Stimulated activated CD8-positive, alpha-beta memory T cell treated with anti-CD3 and anti-CD28 coated beads, Interleukin-2, amount 100 ng/mL, for 48 hours (primary cell): ENCODE measurements around the gene GLIS2.

Experiments used
- DNase-seq, 2 donors: peaks; one replicate each; pipeline ENCODE4 v3.0.0-alpha.2; 2020; ENCODE audit warnings: low read depth in 2 of 2

GLIS2 gene

DNA sequence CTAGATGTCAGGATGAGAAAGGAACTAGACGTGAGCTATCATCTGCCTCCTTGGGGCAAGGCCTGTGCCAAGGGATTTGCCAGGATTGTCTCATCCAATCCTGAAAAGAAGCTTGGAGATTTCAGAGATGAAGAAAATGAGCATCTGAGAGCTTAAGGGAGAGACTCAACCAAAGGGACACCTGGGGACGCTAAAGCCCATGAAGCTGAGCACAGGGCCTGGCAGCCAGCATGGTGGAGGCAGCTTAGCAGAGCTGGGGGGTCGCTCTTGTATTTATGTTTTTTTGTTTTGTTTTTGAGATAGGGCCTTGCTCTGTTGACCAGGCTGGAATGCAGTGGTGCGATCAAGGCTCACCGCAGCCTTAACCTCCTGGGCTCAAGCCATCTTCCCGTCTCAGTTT, 18.4 kb upstream of the GLIS2 start:
- no peak for DNase-seq

DNA sequence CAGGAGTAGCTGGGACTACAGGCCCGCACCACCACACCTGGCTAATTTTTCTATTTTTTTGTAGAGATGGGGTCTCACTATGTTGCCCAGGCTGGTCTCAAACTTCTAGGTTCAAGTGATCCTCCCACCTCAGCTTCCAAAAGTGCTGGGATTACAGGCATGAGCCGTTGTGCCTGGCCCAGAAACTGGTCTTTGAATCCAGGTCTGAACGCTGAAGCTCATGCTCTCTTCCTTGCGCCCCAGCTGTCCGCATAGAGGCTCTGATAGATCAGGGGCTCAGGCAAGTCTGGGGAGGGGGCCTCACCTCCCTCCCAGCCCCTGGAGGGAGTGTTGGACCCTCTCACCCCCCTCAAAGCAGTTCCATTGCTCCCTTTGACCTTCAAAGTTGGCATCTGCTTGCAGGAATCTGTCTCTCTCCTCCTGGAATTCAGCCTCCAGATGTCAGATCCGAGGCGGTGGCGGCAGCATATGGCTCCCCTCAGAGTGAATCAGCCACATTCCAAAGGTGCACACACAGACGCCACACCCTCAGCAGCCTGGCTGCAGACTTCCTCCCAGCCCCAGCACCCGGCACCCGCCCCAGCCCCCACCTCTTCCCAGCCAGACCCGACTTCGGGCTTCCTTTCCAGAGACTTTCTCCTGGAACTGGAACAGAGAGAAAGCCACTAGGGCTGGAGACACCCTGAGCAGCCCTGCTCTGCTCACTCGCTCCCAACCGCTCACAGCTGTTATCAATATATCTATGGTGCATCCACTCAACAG, 16.9 kb upstream of the GLIS2 start:
- no peak for DNase-seq

DNA sequence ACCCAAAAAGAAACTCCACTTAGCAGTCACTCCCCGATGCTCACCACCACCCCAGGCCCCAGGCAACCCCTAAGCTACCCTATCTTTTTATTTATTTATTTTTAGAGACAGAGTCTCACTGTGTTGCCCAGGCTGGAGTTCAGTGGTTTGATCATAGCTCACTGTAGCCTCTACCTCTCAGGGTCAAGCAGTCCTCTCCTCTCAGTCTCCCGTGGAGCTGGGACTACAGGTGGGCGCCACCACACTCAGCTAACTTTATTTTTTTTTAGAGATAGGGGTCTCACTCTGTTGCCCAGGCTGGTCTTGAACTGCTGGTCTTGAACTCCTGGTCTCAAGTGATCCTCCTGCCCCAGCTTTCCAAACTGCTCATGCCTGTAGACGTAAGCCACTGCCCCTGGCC, 14.7 kb upstream of the GLIS2 start:
- no peak for DNase-seq

DNA sequence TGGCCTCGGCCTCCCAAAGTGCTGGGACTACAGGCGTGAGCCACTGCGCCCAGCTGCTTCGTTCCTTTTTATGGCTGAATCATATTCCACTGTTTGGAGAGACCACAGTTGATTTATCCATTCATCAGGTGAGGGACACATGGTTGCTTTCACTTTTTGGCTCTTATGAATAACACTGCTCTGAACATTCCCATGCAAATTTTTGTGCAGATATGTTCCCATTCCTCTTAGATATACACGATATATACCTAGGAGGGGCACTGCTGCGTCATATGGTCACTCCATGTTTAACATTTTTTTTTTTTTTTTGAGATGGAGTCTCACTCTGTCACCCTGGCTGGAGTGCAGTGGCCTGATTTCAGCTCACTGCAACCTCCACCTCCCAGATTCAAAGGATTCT, 13.9 kb upstream of the GLIS2 start:
- DNase-seq = no peak

DNA sequence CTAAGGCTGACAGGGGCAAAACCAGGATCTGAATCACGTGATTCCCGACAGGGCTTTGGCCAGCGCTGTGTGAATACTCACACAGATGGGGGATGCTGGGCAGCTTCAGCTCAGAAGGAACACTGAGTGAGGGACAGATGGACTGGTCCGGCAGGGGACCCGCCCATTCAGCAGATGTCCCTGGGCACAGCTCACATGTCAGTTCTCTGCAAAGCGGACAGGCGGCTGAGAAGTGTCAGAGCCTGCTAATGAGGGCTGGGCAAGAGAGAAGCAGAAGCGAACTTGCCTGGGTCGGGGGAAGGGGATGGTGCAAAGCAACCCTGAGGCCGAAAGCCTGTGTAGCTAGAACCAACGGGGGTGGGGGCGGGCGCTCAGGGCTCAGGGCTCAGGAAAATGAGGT, 11.9 kb upstream of the GLIS2 start:
- DNase-seq = no peak

DNA sequence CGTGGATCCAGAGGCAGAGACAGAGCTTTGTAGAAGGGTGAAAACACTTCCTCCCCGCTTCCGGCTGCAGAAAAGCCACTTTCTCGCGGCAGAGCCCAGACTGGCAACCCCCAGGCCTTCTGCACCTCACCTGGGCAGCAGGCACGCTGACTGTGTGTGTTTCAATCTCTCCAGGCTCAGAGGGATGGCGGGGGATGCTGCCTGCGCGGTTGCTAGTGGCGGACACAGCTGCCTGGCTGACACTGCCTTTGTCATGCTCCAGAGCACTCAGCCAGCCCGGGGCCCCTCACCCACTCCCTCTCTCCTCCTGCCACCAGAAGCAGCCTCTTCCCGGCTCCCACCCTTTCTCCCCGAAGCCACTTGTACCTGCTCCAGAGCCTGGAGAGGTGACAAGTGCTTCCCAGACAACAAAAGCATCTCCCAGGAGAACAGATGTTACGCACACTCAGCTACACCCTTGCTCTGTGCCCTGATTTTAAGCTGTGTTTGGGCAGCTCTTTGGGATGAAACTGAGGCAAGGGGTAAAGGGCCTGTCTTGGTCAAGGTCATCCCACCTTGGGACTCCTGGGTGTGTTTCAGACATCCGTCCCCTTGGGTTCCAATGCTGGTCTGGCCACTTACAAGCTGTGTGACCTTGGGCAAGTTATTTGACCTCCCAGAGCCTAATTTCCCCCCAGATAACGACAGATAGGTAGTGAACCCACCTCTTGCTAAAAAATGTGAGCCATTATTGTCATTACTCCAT, 9.2 kb upstream of the GLIS2 start:
- DNase-seq = no peak

DNA sequence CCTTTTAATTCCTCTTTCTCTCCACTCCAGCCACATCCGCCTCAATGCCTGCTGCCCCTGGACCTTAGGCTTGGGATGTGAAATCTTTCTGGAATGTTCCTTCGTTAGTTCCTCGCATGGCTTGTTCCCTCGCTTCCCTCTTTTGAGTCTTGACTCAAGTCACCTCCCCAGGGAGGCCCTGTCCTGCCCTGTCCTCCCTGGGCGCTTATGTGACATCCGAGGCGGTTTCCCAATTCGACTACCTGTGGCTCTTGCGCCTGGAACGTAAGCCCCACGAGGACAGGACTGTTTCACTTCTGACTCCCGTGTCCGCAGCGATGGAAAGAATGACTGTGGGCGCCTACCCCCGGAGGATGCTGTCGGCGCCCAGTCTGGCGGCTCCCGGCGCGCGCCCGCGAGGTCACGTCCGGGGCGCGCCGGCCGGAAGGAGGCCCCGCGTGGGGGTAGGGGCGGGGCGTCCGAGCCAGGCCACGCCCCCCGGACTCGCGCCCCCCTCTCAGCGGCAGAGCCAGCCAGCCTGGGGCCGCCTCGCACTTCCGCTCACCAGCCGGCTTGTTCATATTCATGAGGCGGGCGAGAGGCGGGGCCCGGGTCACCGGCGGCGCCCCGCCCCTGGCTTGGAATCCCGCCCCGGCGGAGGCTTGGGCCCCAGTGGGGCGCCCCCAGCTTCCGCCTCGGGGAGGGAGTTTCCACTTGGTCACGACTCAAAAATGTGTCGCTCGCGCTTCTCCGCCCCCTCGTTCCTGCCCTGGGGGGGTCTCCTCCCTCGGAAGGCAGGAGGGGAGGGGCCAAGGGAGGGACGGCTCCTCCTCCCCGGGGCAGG, 8.4 kb upstream of the GLIS2 start:
- peak; percentile 89 to 95 for DNase-seq

DNA sequence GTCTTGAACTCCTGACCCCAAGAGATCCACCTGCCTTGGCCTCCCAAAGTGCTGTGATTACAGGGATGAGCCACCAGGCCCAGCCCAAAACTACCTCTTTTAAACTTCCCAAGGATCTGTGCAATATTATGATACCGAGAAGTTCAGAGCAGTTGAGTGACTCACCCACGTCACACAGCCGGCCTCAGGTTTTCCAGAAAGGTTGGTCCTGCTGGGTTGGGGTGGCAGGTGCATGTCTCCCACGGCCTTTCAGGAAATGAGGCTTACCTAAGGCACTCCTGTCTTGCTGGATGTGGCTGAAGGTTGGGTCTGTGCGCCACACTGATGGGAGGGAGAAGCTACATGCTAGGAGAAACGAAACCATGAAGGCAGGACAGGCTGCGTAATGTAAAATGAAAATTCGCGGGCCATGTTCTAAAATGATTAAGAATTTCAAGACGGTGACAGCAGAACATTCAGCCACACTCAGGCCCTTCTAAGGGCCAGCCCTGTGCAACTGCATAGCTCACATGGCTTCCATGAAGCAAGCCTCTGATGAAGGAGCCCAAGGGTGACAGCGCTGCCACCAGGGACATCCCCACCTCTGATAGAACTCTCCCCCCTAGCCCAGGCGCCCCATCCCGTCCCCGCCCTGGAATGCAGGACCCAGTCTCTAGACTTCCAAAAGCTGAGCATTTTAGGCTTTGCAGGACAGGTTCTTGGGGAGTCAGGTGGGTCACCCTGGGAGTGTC, 6.6 kb upstream of the GLIS2 start:
- no peak for DNase-seq

DNA sequence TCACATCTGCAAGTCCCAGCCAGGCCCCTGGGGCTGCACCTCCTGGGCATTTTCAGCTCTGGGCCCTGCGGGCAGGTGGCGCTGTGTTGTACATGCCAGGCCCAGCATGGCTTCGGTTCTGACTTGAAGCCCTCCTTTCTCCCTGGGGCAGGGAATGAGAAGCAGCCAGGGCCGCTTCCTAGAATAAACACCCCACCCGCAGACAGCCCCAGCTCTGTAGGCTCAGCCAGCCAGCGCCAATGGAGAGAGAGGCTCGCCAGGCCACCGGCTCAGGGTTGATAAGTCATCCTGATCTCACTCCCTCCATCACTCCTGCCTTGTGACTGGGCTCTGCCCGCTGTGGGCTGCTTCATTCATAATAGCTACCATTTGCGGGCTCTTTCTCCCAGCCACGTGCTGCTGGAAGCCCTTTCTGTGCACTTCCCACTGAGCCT, 6.0 kb upstream of the GLIS2 start:
- no peak for DNase-seq

DNA sequence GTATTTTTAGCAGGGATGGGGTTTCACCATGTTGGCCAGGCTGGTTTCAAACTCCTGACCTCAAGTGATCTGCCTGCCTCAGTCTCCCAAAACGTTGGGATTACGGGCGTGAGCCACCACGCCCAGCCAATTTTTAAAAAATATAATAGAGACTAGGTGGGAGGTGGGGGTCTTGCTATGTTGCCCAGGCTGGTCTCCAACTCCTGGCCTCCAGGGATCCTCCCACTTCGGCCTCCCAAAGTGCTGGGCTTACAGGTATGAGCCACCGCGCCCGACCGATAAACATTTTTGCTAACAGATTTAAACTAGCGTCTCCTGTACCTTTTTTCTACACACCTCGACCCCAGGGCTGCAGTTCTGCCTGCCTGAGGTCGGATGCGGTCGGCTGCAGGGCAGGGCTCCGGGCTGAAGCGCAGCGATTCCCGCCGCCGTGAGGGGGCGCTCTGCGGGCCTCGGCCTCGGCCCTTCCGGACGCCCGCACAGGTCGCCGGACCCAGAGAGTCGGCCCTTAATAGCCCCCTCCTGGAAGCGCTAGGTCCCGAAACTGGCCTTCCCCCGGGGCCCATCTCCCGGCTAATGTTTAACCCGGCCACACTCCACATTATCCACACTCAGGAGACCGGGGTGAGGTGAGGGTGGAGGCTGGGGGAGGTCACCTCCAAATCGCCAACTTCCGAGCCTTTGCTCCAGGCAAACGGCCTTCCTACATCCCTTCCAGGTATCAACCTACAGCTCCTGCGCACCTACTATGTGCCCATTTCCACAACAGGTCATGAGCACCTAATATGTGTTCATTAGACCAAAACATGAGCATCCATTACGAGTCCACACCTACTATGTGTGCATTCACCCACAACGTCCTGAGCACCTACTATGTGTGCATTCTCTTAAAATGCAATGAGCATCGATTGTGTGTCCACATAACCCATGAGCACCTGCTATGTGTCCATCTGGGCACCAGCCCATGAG, 2.0 kb upstream of the GLIS2 start:
- no peak for DNase-seq

DNA sequence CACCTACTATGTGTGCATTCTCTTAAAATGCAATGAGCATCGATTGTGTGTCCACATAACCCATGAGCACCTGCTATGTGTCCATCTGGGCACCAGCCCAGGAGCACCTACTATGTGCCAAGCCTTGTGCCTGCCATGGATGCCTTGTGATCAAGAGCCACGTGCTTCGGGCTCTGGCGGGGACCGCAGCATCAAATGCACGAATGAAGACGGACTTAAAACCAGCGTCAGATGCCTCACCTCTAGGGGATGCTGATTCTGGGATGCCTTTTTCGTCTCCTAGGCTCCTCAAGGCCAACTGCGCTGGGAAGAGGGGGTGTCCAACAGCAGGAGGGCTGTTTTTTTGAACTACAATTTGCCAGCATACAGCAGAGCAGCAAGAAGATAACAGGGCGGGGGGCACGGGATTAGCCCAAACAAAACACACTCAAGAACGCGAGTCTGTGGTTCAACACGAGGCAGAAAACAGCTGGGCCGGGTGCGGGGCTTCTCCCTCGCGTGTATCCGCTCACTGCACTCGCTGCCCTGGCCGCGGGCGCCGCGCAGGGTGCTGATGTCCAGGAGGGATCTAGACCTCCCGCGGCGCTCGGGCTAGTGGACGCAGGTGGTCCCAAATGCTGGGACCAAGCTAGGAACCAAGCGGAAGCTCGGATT, 1.2 kb upstream of the GLIS2 start:
- DNase-seq = no peak

DNA sequence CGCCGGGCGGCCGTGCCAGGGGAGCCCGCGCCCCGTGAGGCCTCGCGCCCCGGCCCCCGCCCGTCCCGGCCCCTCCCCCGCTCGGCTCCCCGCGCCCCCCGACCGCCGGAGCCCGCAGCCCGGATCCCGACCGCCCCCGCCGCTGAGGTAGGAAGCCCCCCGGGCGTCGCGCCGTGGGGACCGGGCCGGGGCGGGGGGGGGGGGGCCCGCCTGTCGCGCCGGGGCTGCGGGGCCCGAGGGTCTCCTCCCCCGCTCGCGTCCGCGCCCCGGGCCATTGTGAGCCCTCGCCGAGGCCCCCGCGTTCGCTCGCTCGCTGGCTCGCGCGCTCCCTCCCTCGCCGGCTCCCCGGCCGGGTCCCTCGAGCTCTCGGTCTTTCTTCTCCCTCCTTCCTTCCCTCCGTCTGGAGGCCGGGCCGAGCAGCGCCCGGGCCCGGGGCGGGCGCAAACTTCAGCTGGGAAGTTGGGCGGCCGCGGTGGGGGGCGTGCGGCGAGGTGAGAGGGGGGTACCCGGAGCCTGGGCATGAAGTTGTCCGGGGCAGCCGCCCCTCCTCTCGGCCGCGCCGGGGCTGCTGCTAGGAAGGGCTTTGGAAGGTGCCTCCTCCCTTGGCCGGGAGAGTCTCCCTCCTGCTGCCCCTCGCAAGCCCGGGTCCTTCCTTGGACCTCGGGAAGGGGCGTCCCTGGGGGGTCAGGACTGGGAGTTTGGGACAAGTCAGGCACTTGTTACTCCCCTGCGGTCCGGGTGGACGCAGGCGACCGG, 419 bp downstream of the GLIS2 start:
- no peak for DNase-seq

DNA sequence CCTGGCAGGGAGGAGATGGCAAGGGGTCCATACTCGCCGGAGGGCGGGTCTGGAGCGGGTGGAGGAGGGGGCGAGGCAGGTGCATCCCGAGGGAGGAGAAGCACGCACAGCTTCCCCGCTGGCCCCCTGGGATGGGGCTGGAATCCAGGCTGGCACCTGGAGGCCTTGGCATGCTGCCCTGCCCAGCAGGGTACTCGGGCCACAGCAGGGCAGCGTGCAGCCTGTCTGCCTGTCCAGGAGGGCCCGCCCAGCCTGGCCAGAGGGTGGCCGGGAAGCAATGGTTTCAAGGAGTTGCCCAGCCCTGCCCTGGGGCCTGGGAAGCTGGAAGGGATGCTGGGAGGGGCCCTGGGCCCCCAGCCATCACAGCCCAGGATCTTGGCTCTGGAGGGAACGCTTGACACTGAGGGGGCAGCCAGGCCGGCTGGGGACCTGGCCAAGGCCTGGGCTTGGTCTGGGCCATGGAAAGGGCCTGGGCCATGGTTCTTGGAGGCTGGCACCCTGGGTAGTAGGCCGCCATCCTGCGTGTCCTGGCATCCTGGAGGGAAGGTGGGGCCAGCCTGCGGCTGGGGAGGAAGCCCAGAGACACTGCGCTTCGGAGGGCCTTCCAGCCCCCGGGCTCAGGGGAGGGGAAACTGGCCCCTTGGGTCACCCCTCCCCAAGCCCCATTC, 1.1 kb downstream of the GLIS2 start:
- DNase-seq = no peak

DNA sequence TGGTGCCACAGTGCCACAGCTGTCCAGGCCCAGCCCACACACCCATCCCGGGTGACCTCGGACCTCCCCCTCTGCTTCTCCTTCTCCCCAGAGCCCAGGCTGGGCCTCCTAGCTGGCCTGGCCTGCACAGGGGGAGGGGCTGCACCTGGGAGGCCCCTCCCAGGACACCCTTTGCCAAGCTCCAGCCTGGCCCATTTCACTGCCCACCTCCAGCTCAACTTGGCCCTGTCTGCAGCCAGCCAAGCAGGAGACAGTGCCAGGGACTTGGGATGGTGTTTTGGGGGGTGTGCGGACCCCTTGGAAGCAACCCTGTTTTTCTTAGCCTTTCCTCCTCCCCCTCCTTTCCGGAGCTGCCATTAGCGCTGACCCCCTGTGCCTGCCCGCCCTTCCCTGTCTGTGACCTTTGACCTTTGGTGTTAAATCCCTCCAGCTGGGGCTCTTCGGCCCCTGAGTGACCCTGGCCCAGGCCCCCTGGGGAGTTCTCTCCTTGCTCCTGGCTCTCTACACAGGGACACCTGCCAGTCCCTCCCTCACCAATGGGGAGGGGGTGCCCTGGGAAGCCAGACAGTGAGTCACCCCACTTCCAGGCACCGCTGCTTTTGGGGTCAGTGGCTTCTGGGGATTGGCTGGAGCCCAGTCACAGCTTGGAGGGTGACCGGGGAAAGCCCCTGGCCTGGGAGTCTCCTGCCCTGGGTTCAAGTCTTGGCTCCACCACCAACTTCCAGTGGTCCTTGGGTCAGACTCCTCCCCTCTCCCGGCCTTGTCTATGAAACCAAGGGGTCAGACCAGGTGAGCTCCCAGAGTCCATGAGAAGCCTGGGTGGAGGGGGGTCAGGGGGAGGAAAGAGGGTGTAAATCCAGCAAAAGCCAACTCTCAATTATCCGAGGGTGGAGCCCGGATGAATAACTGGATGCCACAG, 1.9 kb downstream of the GLIS2 start:
- DNase-seq = no peak

DNA sequence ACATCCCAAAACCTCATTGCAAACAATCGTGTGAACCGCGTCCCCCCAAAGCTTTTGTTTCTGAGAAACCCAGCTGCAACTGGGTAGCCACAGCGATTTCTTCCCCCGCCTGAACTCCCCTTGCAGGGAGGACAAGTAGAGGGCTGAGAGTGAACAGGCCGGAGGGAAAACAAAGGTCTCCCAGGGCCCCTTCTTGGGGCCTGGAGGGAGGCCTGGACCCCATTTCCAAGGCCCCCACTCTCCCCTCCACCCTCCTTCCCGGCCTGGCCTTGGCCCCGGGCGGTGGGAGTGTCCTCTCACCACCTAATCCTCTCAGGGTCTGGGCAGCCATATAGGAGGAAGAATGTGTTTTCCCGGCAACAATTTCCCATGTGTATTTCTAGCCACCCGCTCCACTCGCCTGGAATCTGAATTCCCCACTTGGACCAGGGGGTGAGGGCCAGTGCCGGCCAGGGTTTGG, 2.6 kb downstream of the GLIS2 start:
- no peak for DNase-seq

DNA sequence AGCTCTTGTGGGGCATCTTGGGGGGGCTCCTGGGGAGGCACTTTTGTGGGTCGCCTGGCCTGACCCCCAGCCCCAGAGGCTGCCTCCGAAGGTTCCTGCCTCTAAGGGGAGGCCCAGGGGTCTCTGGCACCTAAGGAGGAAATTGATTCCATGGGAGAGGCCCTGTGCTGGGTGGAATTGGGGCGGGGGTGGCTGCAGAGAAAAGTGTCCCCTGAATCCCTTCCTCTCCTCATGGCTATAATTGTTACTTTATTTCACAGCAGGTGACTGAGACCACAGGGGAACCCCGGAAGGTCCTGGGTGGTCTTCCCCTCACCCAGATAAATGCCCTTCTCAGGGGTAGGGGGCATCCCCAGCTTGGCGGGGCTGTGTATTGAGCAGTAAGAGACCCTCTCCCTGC, 3.1 kb downstream of the GLIS2 start:
- DNase-seq = no peak
